GM23338 (cell line): ENCODE results near the gene MVP. TPM values are rescaled to one million over a fixed set of nuclear protein-coding genes. Genes with fewer than 3 reads are reported as not detected.

ENCODE experiments used
- CREB1 ChIP-seq: fragments of 250-450 bp; sonication (Bioruptor Pico); IDR thresholded peaks from 2 replicates; pipeline ENCODE4 v1.5.0; 2020; ENCODE audit warnings: low read depth, mild to moderate bottlenecking, moderate library complexity
- NANOG ChIP-seq: IDR thresholded peaks from 2 replicates; pipeline ENCODE4 v1.6.1; 2016; ENCODE audit warnings: antibody characterized with exemption, borderline replicate concordance
- POLR2AphosphoS5 ChIP-seq: IDR thresholded peaks from 2 replicates; pipeline ENCODE4 v1.6.1; 2016; ENCODE audit warnings: antibody characterized with exemption, low read depth
- ZNF331 ChIP-seq: fragments of 250-450 bp; sonication (Bioruptor Pico); IDR thresholded peaks from 2 replicates; pipeline ENCODE4 v1.5.0; 2020; ENCODE audit warnings: low read depth, mild to moderate bottlenecking, moderate library complexity
- polyA plus RNA-seq: library from polyadenylated mRNA; unstranded; fragments of >200 nt; fragmentation: Nextera tagmentation; extraction: Ambion mirVana; gene quantifications from 2 replicates; pipeline ENCODE4 v1.2.1, GENCODE V29; 2016
- total RNA-seq: library from RNA; depleted of rRNA; stranded (reverse); fragments of >200 nt; shearing (Covaris generic); gene quantifications from 2 replicates; pipeline ENCODE4 v1.2.3, GENCODE V29; 2014
- TF ChIP-seq, protein P1 (sequence below): fragments of 250-450 bp; sonication (Bioruptor Pico); IDR thresholded peaks from 2 replicates; pipeline ENCODE4 v1.5.0; 2020; ENCODE audit warnings: mild to moderate bottlenecking, moderate library complexity
- TF ChIP-seq, protein P2 (sequence below): IDR thresholded peaks from one replicate; pipeline ENCODE4 v1.6.1; 2018; ENCODE audit warnings: antibody characterized with exemption; ENCODE audit not compliant: unreplicated experiment
- TF ChIP-seq, protein P3 (sequence below): IDR thresholded peaks from 2 replicates; pipeline ENCODE4 v1.6.1; 2016; ENCODE audit warnings: antibody characterized with exemption

Gene MVP
- total and polyA plus RNA-seq, 2 experiments from 2014 or later = 1.4 to 3.7 TPM

DNA sequence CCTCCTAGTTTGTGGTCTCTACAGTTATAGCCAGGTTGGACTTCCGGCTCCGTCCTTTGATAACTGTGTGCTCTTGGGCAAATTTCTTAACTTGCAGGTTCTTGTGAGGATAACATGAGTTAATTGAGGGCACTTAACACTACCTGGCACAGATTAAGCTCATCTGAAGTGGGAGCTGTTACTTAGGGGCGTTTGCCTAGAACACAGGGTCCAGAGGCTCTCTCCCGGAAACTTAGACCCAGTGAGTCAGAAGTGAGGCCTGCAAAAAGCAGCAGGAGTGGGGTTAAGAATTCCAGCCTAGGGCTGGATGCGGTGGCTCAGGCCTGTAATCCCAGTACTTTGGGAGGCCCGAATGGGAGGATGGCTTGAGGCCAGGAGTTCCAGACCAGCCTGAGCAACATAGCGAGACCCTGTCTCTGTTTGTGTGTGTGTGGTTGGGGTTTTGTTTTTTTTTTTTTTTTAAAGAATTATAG is 1.4 kb downstream of the MVP start (continued):
- TF ChIP-seq, protein P1, sequence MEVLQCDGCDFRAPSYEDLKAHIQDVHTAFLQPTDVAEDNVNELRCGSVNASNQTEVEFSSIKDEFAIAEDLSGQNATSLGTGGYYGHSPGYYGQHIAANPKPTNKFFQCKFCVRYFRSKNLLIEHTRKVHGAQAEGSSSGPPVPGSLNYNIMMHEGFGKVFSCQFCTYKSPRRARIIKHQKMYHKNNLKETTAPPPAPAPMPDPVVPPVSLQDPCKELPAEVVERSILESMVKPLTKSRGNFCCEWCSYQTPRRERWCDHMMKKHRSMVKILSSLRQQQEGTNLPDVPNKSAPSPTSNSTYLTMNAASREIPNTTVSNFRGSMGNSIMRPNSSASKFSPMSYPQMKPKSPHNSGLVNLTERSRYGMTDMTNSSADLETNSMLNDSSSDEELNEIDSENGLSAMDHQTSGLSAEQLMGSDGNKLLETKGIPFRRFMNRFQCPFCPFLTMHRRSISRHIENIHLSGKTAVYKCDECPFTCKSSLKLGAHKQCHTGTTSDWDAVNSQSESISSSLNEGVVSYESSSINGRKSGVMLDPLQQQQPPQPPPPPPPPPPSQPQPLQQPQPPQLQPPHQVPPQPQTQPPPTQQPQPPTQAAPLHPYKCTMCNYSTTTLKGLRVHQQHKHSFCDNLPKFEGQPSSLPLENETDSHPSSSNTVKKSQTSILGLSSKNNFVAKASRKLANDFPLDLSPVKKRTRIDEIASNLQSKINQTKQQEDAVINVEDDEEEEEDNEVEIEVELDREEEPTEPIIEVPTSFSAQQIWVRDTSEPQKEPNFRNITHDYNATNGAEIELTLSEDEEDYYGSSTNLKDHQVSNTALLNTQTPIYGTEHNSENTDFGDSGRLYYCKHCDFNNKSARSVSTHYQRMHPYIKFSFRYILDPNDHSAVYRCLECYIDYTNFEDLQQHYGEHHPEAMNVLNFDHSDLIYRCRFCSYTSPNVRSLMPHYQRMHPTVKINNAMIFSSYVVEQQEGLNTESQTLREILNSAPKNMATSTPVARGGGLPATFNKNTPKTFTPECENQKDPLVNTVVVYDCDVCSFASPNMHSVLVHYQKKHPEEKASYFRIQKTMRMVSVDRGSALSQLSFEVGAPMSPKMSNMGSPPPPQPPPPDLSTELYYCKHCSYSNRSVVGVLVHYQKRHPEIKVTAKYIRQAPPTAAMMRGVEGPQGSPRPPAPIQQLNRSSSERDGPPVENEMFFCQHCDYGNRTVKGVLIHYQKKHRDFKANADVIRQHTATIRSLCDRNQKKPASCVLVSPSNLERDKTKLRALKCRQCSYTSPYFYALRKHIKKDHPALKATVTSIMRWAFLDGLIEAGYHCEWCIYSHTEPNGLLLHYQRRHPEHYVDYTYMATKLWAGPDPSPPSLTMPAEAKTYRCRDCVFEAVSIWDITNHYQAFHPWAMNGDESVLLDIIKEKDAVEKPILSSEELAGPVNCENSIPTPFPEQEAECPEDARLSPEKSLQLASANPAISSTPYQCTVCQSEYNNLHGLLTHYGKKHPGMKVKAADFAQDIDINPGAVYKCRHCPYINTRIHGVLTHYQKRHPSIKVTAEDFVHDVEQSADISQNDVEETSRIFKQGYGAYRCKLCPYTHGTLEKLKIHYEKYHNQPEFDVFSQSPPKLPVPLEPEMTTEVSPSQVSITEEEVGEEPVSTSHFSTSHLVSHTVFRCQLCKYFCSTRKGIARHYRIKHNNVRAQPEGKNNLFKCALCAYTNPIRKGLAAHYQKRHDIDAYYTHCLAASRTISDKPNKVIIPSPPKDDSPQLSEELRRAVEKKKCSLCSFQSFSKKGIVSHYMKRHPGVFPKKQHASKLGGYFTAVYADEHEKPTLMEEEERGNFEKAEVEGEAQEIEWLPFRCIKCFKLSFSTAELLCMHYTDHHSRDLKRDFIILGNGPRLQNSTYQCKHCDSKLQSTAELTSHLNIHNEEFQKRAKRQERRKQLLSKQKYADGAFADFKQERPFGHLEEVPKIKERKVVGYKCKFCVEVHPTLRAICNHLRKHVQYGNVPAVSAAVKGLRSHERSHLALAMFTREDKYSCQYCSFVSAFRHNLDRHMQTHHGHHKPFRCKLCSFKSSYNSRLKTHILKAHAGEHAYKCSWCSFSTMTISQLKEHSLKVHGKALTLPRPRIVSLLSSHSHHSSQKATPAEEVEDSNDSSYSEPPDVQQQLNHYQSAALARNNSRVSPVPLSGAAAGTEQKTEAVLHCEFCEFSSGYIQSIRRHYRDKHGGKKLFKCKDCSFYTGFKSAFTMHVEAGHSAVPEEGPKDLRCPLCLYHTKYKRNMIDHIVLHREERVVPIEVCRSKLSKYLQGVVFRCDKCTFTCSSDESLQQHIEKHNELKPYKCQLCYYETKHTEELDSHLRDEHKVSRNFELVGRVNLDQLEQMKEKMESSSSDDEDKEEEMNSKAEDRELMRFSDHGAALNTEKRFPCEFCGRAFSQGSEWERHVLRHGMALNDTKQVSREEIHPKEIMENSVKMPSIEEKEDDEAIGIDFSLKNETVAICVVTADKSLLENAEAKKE (CRISPR knock-in tag) = no peak
- TF ChIP-seq POLR2AphosphoS5 = no peak
- TF ChIP-seq, protein P2, sequence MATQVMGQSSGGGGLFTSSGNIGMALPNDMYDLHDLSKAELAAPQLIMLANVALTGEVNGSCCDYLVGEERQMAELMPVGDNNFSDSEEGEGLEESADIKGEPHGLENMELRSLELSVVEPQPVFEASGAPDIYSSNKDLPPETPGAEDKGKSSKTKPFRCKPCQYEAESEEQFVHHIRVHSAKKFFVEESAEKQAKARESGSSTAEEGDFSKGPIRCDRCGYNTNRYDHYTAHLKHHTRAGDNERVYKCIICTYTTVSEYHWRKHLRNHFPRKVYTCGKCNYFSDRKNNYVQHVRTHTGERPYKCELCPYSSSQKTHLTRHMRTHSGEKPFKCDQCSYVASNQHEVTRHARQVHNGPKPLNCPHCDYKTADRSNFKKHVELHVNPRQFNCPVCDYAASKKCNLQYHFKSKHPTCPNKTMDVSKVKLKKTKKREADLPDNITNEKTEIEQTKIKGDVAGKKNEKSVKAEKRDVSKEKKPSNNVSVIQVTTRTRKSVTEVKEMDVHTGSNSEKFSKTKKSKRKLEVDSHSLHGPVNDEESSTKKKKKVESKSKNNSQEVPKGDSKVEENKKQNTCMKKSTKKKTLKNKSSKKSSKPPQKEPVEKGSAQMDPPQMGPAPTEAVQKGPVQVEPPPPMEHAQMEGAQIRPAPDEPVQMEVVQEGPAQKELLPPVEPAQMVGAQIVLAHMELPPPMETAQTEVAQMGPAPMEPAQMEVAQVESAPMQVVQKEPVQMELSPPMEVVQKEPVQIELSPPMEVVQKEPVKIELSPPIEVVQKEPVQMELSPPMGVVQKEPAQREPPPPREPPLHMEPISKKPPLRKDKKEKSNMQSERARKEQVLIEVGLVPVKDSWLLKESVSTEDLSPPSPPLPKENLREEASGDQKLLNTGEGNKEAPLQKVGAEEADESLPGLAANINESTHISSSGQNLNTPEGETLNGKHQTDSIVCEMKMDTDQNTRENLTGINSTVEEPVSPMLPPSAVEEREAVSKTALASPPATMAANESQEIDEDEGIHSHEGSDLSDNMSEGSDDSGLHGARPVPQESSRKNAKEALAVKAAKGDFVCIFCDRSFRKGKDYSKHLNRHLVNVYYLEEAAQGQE = no peak
- no peak for TF ChIP-seq NANOG
- no peak for TF ChIP-seq ZNF331 (CRISPR knock-in tag)
- TF ChIP-seq CREB1 (CRISPR knock-in tag) = no peak
- TF ChIP-seq, protein P3, sequence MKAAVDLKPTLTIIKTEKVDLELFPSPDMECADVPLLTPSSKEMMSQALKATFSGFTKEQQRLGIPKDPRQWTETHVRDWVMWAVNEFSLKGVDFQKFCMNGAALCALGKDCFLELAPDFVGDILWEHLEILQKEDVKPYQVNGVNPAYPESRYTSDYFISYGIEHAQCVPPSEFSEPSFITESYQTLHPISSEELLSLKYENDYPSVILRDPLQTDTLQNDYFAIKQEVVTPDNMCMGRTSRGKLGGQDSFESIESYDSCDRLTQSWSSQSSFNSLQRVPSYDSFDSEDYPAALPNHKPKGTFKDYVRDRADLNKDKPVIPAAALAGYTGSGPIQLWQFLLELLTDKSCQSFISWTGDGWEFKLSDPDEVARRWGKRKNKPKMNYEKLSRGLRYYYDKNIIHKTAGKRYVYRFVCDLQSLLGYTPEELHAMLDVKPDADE = no peak
